B cell (primary cell): ENCODE measurements around the gene CEP350. TPM values are rescaled to one million over a fixed set of nuclear protein-coding genes. Genes with fewer than 3 reads are reported as not detected.

Experiments used
- ATAC-seq: fragments of 200-7000 bp; cut with Tn5 transposase; one replicate; pipeline ENCODE4 v1.10.0; 2021; ENCODE audit warnings: low read depth, mild to moderate bottlenecking, moderate number of reproducible peaks, moderate library complexity
- CTCF ChIA-PET: fragments of 350-600 bp; sonication (Branson Sonifier 250); formaldehyde crosslinking; loops from one replicate; lab custom pipeline; 2021; ENCODE audit warnings: antibody characterized with exemption, inconsistent platforms; lab: Charles Lee
- POLR2A ChIA-PET: fragments of 350-600 bp; sonication (Branson Sonifier 250); formaldehyde crosslinking; loops from one replicate; lab custom pipeline; 2021; ENCODE audit warnings: antibody characterized with exemption; lab: Charles Lee
- DNase-seq: peaks from one replicate; pipeline ENCODE4 v3.0.0; 2013
- H2AFZ ChIP-seq: 2 replicates; pipeline ENCODE4 v1.6.1; 2012; ENCODE audit warnings: mild to moderate bottlenecking, low read depth, low read length; ENCODE audit not compliant: insufficient read depth, poor library complexity, severe bottlenecking
- H3K27ac ChIP-seq, 2 donors: 1 replicate in 1 of 2; 2 replicates in 1 of 2; pipeline ENCODE4 v1.5.1; 2012 to 2013; ENCODE audit warnings: low read length in 2 of 2, mild to moderate bottlenecking in 2 of 2, moderate library complexity in 1 of 2
- H3K27me3 ChIP-seq, 4 experiments: fragments of 200-600 bp in 1 of 4; sonication (generic) in 1 of 4; replicated peaks in 1 of 4; 1 replicate in 2 of 4; 2 replicates in 2 of 4; pipeline versions ENCODE4 v1.6.1 to v1.7.0; 2013 to 2016; ENCODE audit warnings: low read length in 3 of 4, mild to moderate bottlenecking in 2 of 4, mixed read lengths in 1 of 4, moderate library complexity in 1 of 4; ENCODE audit not compliant: insufficient read depth in 4 of 4, control insufficient read depth in 3 of 4; ENCODE audit errors: control extremely low read depth in 1 of 4
- H3K36me3 ChIP-seq, 2 experiments: replicated peaks in 1 of 2; 1 replicate in 1 of 2; 2 replicates in 1 of 2; pipeline versions ENCODE4 v1.6.1 to v1.7.1; 2013; ENCODE audit warnings: low read length in 1 of 2; ENCODE audit not compliant: insufficient read depth in 2 of 2, control insufficient read depth in 1 of 2; ENCODE audit errors: control extremely low read depth in 1 of 2, extremely low read depth in 1 of 2
- H3K4me1 ChIP-seq, 2 donors: fragments of 200-600 bp in 1 of 2; sonication (generic) in 1 of 2; 1 replicate in 1 of 2; 2 replicates in 1 of 2; pipeline versions ENCODE4 v1.5.1 to v1.6.1; 2013 to 2017; ENCODE audit warnings: low read length in 2 of 2; ENCODE audit not compliant: control insufficient read depth in 2 of 2, insufficient read depth in 2 of 2
- H3K4me2 ChIP-seq: replicated peaks from 2 replicates; pipeline ENCODE3; 2012; ENCODE audit warnings: mild to moderate bottlenecking, low read depth, low read length; ENCODE audit not compliant: poor library complexity, severe bottlenecking
- H3K4me3 ChIP-seq, 5 experiments: fragments of 200-600 bp in 1 of 5; sonication (generic) in 1 of 5; 1 replicate in 3 of 5; 2 replicates in 2 of 5; pipeline versions ENCODE4 v1.5.1 to v1.7.0; 2011 to 2016; ENCODE audit warnings: low read length in 4 of 5, mild to moderate bottlenecking in 4 of 5, low read depth in 2 of 5, control low read depth in 1 of 5, moderate library complexity in 1 of 5; ENCODE audit not compliant: insufficient read depth in 1 of 5; ENCODE audit errors: control extremely low read depth in 1 of 5, extremely low read depth in 1 of 5
- H3K79me2 ChIP-seq: fragments of 200-600 bp; sonication (generic); one replicate; pipeline ENCODE4 v1.6.0; 2016; ENCODE audit warnings: low read length; ENCODE audit not compliant: control insufficient read depth, insufficient read depth
- H3K9ac ChIP-seq: fragments of 200-600 bp; sonication (generic); 2 replicates; pipeline ENCODE4 v1.6.1; 2017; ENCODE audit warnings: mild to moderate bottlenecking, low read length, moderate library complexity
- H3K9me3 ChIP-seq, 3 donors: one replicate each; pipeline versions ENCODE4 v1.6.1 to v1.7.1; 2013; ENCODE audit warnings: low read length in 2 of 3; ENCODE audit not compliant: control insufficient read depth in 2 of 3, insufficient read depth in 1 of 3; ENCODE audit errors: control extremely low read depth in 1 of 3
- H4K20me1 ChIP-seq: 2 replicates; pipeline ENCODE4 v1.6.0; 2012; ENCODE audit warnings: mild to moderate bottlenecking, low read length; ENCODE audit not compliant: insufficient read depth, control insufficient read depth, poor library complexity, severe bottlenecking
- H3K27ac Mint-ChIP-seq: one replicate; pipeline ENCODE4 v1.8.0; 2021; ENCODE audit warnings: mixed read lengths
- H3K27me3 Mint-ChIP-seq: one replicate; pipeline ENCODE4 v1.8.0; 2021; ENCODE audit warnings: mixed read lengths
- H3K4me1 Mint-ChIP-seq: one replicate; pipeline ENCODE4 v1.8.0; 2021; ENCODE audit warnings: mixed read lengths
- H3K4me3 Mint-ChIP-seq: one replicate; pipeline ENCODE4 v1.8.0; 2021; ENCODE audit warnings: mixed read lengths
- H3K9me3 Mint-ChIP-seq: one replicate; pipeline ENCODE4 v1.8.0; 2022; ENCODE audit warnings: mixed read lengths; ENCODE audit not compliant: insufficient read depth
- EZH2 ChIP-seq: IDR thresholded peaks from 2 replicates; pipeline ENCODE4 v1.6.1; 2012; ENCODE audit warnings: borderline replicate concordance, low read depth, mild to moderate bottlenecking, moderate library complexity, low read length; ENCODE audit not compliant: insufficient read depth, poor library complexity, severe bottlenecking
- WGBS: methylation state at CpG from one replicate; pipeline ENCODE4 v1.1.5; 2013; ENCODE audit warnings: missing lambda C conversion rate; ENCODE audit not compliant: insufficient coverage; 5-methylcytosine and 5-hydroxymethylcytosine counted together
- intact Hi-C: fragments of 100-400 bp; cut with micrococcal nuclease; formaldehyde crosslinking; loops from one replicate; pipeline ENCODE4 v1.10.0; 2022
- polyA plus RNA-seq: library from polyadenylated mRNA; depleted of rRNA; stranded (reverse); fragments of >200 nt; gene quantifications from 2 replicates; pipeline ENCODE4 v1.2.3, GENCODE V29; 2012
- total RNA-seq, 2 donors: library from RNA; stranded (reverse); fragments of 120-200 nt in 1 of 2; gene quantifications; 1 replicate in 1 of 2; 2 replicates in 1 of 2; pipeline versions ENCODE4 v1.2.3 to v1.2.4, GENCODE V29; 2013 to 2022
- TF ChIP-seq, protein P1 (sequence below): fragments of 200-600 bp; IDR thresholded peaks from one replicate; pipeline ENCODE4 v1.8.0; 2022; ENCODE audit warnings: antibody characterized with exemption, mild to moderate bottlenecking

Gene CEP350
- total and polyA plus RNA-seq, 2 donors (not counting 1 experiment from before 2014, with no cell fraction given) = 7.4 to 92.3 TPM

DNA sequence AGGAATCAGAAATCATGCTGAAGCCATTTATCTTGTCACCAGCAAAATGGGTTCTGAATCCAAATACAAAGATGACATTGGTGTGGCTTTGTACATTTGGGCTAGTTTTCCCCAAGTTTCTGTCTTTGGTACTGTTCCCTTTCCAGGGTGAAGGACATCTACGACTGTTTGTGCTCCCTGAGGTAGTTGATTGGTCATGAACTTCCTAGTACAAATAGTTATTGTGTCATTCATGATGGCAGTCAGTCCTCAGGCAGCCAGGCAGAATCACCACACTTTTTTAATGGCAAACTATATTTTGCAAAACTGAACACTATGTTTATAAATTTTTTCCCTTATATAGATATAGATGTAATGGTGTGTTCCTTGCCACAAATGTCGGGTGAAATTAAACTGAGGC, 46.0 kb downstream of the CEP350 start:
- H3K27me3 ChIP-seq = no peaks in the 10 kb centered on the region
- no peak overlapping the region for H3K9ac ChIP-seq
- no peak overlapping the region for H3K4me3 ChIP-seq
- POLR2A ChIA-PET = no interaction called here
- Mint-ChIP-seq H3K4me1 (peaks cover 27% of the 10 kb centered on the region), H3K27me3 (no peaks in the 10 kb centered on the region), H3K27ac (no peak overlapping the region), H3K4me3 (no peak overlapping the region), H3K9me3 (no peaks in the 10 kb centered on the region)
- ATAC-seq (no peak), DNase-seq (no peak)
- CTCF ChIA-PET = no interaction called here
- H2AFZ ChIP-seq = no peak overlapping the region
- H3K4me2 ChIP-seq = peak overlapping the region; percentile 35
- intact Hi-C loops = no loop called here
- peaks cover 9 to 44% of the 10 kb centered on the region in 2 donors for H3K4me1 ChIP-seq
- H3K27ac ChIP-seq = peak overlapping the region in 1 of 2 donors; percentile 61
- H3K79me2 ChIP-seq = peaks cover 34% of the 10 kb centered on the region
- H4K20me1 ChIP-seq = no peaks in the 10 kb centered on the region
- no peak for TF ChIP-seq EZH2
- TF ChIP-seq, protein P1, sequence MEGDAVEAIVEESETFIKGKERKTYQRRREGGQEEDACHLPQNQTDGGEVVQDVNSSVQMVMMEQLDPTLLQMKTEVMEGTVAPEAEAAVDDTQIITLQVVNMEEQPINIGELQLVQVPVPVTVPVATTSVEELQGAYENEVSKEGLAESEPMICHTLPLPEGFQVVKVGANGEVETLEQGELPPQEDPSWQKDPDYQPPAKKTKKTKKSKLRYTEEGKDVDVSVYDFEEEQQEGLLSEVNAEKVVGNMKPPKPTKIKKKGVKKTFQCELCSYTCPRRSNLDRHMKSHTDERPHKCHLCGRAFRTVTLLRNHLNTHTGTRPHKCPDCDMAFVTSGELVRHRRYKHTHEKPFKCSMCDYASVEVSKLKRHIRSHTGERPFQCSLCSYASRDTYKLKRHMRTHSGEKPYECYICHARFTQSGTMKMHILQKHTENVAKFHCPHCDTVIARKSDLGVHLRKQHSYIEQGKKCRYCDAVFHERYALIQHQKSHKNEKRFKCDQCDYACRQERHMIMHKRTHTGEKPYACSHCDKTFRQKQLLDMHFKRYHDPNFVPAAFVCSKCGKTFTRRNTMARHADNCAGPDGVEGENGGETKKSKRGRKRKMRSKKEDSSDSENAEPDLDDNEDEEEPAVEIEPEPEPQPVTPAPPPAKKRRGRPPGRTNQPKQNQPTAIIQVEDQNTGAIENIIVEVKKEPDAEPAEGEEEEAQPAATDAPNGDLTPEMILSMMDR = no peak
- no CpG with 5 or more reads among the region's 2 CpGs for WGBS
- peaks cover 8% of the 10 kb centered on the region in 2 experiments for H3K36me3 ChIP-seq
- no peaks in the 10 kb centered on the region for H3K9me3 ChIP-seq

DNA sequence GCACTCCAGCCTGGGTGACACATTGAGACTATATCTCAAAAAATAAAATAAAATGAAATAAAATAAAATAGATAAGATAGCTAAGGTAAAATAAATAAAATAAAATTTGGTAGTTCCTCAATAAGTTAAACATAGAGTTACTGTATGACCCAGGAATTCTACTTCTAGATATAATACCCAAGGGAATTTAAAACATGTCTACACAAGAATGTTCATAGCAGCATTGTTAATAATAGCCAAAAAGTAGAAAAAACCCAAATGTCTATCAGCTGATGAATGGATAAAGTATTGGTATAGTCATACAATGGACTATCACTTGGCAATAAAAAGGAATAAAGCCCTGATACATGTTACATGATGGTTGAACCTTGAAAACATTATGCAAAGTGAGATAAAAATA, 47.8 kb downstream of the CEP350 start:
- CTCF ChIA-PET = interaction anchor here (1.2 kb wide), 1 partner anchor 177 kb away, joined by 3 read pairs; no protein-coding TSS in a partner anchor
- Mint-ChIP-seq H3K27me3 (no peaks in the 10 kb centered on the region), H3K4me3 (peak overlapping the region; percentile 14), H3K27ac (no peak overlapping the region), H3K4me1 (peaks cover 27% of the 10 kb centered on the region), H3K9me3 (no peaks in the 10 kb centered on the region)
- POLR2A ChIA-PET = no interaction called here
- Histone ChIP-seq H3K9me3 (no peaks in the 10 kb centered on the region), H3K27me3 (no peaks in the 10 kb centered on the region), H3K4me2 (peak overlapping the region; percentile 42), H3K4me3 (no peak overlapping the region), H4K20me1 (no peaks in the 10 kb centered on the region), H2AFZ (no peak overlapping the region), H3K36me3 (peaks cover 1 to 9% of the 10 kb centered on the region in 2 experiments), H3K27ac (peak overlapping the region in 1 of 2 donors; percentile 56), H3K4me1 (peaks cover 9 to 44% of the 10 kb centered on the region in 2 donors), H3K79me2 (peaks cover 35% of the 10 kb centered on the region), H3K9ac (no peak overlapping the region)
- no peak for TF ChIP-seq EZH2
- TF ChIP-seq, protein P1 = no peak
- ATAC-seq = no peak
- intact Hi-C loops = no loop called here
- DNase-seq = no peak
